HG02938 (cell line): ENCODE data around the gene DDHD1.
"Not testable (repeated sequence)": the region's sequence is repeated elsewhere in the genome, so short reads cannot be mapped to it uniquely, and the experiment has no call there.

Experiments
- ATAC-seq: cut with Tn5 transposase; IDR thresholded peaks from one replicate; pipeline ENCODE4 v1.9.1; 2021; ENCODE audit warnings: mild to moderate bottlenecking, moderate library complexity; ENCODE audit not compliant: unreplicated experiment

Gene DDHD1

GRCh38 chr14:53109105-53110041, 43.8 kb downstream of the DDHD1 start:
- ATAC-seq: peak; percentile 83

GRCh38 chr14:53108292-53109104, 44.6 kb downstream of the DDHD1 start:
- ATAC-seq: no peak

GRCh38 chr14:53106768-53107167, 46.4 kb downstream of the DDHD1 start:
- ATAC-seq: no peak

GRCh38 chr14:53103636-53104340, 49.3 kb downstream of the DDHD1 start:
- ATAC-seq: no peak

GRCh38 chr14:53093206-53093605, 59.9 kb downstream of the DDHD1 start:
- ATAC-seq: no peak

GRCh38 chr14:53090853-53091252, 62.3 kb downstream of the DDHD1 start:
- no peak for ATAC-seq

GRCh38 chr14:53084954-53085353, 68.2 kb downstream of the DDHD1 start:
- not testable (repeated sequence) for ATAC-seq

GRCh38 chr14:53064475-53064874, 88.6 kb downstream of the DDHD1 start:
- no peak for ATAC-seq

- ATAC-seq: no peak
Observed at GRCh38 chr14:53062856-53063255, 90.3 kb downstream of the DDHD1 start.

- no peak for ATAC-seq
Observed at GRCh38 chr14:53060046-53060445, 93.1 kb downstream of the DDHD1 start.

- ATAC-seq: peak; percentile 58
Observed at GRCh38 chr14:53055003-53055402, 98.1 kb downstream of the DDHD1 start.

GRCh38 chr14:53054457-53054856, 98.7 kb downstream of the DDHD1 start:
- no peak for ATAC-seq

- no peak for ATAC-seq
Observed at GRCh38 chr14:53048631-53049030, 104.5 kb downstream of the DDHD1 start.

- ATAC-seq: no peak
Observed at GRCh38 chr14:53047307-53048069, 105.6 kb downstream of the DDHD1 start.

- no peak for ATAC-seq
Observed at GRCh38 chr14:53044486-53044885, 108.6 kb downstream of the DDHD1 start.

GRCh38 chr14:53043027-53043581, 110.0 kb downstream of the DDHD1 start:
- no peak for ATAC-seq

GRCh38 chr14:53042480-53042879, 110.6 kb downstream of the DDHD1 start:
- no peak for ATAC-seq

- ATAC-seq: no peak
Observed at GRCh38 chr14:53041067-53041466, 112.1 kb downstream of the DDHD1 start.

- ATAC-seq: no peak
Observed at GRCh38 chr14:53038629-53039028, 114.5 kb downstream of the DDHD1 start.

- no peak for ATAC-seq
Observed at GRCh38 chr14:53037016-53037415, 116.1 kb downstream of the DDHD1 start.
